Raji (cell line): ENCODE results near the gene CCDC80.

Source experiments
- POLR2A ChIP-seq: IDR thresholded peaks from 2 replicates; pipeline ENCODE4 v1.6.1; 2011; ENCODE audit warnings: low read depth, low read length, control low read depth; ENCODE audit not compliant: insufficient read depth

CCDC80 gene

GRCh38 chr3:112675349-112675748, 34.4 kb upstream of the CCDC80 start:
- no peak for TF ChIP-seq POLR2A

GRCh38 chr3:112672716-112673541, 32.0 kb upstream of the CCDC80 start:
- no peak for TF ChIP-seq POLR2A

- TF ChIP-seq POLR2A: no peak
These were observed 31.2 kb upstream of the CCDC80 start for GRCh38 chr3:112671930-112672715.

GRCh38 chr3:112670824-112671223, 29.9 kb upstream of the CCDC80 start:
- no peak for TF ChIP-seq POLR2A

- TF ChIP-seq POLR2A: no peak
These were observed 26.7 kb upstream of the CCDC80 start for GRCh38 chr3:112667599-112667998.

GRCh38 chr3:112656043-112656442, 15.1 kb upstream of the CCDC80 start:
- TF ChIP-seq POLR2A: no peak

- no peak for TF ChIP-seq POLR2A
These were observed 14.0 kb upstream of the CCDC80 start for GRCh38 chr3:112654979-112655378.

GRCh38 chr3:112654492-112654891, 13.5 kb upstream of the CCDC80 start:
- no peak for TF ChIP-seq POLR2A

- TF ChIP-seq POLR2A: no peak
These were observed 12.9 kb upstream of the CCDC80 start for GRCh38 chr3:112653881-112654300.

- TF ChIP-seq POLR2A: no peak
These were observed 12.4 kb upstream of the CCDC80 start for GRCh38 chr3:112653209-112653871.

GRCh38 chr3:112651516-112651915, 10.6 kb upstream of the CCDC80 start:
- no peak for TF ChIP-seq POLR2A

GRCh38 chr3:112651071-112651470, 10.1 kb upstream of the CCDC80 start:
- no peak for TF ChIP-seq POLR2A

GRCh38 chr3:112650482-112650881, 9.5 kb upstream of the CCDC80 start:
- TF ChIP-seq POLR2A: no peak

- no peak for TF ChIP-seq POLR2A
These were observed 8.5 kb upstream of the CCDC80 start for GRCh38 chr3:112649478-112649735.

GRCh38 chr3:112647122-112647521, 6.2 kb upstream of the CCDC80 start:
- TF ChIP-seq POLR2A: no peak

- TF ChIP-seq POLR2A: no peak
These were observed 5.7 kb upstream of the CCDC80 start for GRCh38 chr3:112646623-112647022.
